ENCODE measurements around the gene NIF3L1.
"Not testable (repeated sequence)": the region's sequence is repeated elsewhere in the genome, so short reads cannot be mapped to it uniquely, and the experiment has no call there.

NIF3L1 gene

DNA sequence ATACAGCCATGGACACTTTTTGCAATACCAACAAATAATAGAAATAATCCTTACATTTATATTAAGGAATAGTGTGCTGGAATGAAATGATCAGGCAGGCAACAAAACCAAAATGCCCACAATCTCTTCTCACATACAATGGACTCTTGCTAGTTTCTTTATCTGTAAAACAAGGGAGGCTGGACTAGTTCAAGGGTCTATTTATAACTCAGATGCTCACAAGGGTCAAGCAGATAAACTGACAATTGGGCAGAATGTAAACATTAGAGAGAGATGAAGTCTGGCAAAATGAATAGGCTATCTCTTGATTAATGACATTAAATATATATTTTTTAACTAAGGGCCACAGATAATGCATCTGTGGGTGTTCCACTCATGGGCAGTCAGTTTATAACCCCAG lies 11.7 kb upstream of the NIF3L1 start:
- DNase-seq, result no peak

DNA sequence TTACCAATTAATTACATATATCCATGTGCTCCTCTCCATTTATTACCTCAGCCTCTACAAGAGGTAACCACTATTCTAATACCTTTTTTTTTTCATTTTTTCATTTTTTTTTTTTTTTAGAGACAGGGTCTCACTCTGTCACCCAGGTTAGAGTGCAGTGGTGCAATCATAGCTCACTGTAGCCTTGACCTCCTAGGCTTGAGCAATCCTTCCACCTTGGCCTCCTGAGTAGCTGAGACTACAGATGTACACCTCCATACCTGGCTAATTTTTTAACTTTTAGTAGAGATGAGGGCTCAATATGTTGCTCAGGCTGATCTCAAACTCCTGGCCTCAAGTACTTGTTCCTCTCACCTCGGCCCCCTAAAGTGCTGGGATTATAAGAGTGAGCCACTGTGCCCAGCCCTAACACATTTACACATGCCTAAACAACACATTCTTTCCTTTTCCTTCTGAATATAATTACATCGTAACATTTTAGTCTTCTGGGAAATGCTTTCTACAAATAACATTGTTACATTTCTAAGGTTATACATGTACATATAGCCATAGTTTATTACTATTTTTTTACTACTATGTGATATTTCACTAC lies 10.8 kb upstream of the NIF3L1 start:
- no peak for DNase-seq

DNA sequence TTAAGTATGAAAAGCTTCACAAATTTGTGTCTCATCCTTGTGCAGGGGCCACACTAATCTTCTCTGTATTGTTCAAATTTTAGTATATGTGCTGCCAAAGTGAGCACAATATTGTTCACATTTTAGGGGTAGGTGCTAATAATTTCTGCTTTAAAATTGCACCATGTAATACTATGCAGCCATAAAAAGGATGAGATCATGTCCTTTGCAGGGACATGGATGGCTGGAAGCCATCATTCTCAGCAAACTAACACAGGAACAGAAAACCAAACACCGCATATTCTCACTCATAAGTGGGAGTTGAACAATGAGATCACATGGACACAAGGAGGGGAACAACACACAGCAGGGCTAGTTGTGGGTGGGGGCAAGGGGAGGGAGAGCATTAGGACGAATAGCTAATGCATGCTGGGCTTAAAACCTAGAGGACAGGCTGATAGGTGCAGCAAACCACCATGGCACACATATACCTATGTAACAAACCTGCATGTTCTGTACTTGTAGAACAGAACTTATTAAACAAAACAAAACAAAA lies 7.4 kb upstream of the NIF3L1 start:
- not testable (repeated sequence) for DNase-seq

DNA sequence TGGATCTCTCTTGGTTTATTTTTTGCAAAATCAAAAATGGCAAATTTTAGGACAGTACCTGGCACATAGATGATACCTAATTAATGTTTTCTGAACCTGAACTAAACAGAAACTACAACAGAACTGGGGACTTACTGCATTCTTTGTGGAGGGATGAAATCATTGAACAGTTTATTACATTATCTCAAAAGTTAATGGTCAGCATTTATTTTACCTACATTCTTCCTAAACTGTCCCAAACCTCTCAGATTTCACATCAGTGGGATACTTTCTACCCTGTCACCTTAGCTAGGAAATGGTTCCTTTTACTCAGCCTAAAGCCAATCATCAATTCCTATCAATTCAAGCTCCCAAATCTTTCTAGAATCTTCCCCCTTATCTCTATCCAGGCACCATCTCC lies 10.3 kb downstream of the NIF3L1 start:
- DNase-seq, result no peak

DNA sequence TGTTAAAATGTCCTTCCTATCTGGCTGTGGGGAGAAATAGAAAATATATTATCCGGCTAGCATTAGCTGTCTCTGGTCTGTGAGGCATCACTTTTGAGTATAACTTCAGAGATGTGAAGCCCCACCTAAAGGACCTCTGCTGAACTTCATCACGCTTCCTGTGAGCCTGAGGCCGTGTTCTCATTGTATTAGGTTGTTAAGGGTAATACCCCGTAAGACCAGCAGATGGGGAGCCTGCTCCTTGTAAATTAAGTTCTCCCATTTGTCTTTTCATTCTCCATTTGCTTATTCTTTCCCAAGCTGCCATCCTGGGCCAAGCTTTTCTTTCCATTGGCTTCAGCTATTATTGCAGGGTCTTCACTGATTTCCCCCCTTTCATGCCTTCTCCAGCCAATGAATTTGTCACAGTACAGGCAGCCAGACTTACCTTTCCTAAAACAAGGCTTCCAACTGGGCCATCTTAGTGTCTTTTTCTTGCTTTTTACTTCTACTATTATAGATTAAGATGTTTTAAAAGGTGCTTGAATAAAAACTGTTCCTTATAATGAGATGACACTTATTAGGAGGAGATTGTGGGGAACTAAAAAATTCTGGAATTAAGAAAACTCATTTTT lies 12.4 kb downstream of the NIF3L1 start:
- DNase-seq, result peak; percentile 92 to 95

DNA sequence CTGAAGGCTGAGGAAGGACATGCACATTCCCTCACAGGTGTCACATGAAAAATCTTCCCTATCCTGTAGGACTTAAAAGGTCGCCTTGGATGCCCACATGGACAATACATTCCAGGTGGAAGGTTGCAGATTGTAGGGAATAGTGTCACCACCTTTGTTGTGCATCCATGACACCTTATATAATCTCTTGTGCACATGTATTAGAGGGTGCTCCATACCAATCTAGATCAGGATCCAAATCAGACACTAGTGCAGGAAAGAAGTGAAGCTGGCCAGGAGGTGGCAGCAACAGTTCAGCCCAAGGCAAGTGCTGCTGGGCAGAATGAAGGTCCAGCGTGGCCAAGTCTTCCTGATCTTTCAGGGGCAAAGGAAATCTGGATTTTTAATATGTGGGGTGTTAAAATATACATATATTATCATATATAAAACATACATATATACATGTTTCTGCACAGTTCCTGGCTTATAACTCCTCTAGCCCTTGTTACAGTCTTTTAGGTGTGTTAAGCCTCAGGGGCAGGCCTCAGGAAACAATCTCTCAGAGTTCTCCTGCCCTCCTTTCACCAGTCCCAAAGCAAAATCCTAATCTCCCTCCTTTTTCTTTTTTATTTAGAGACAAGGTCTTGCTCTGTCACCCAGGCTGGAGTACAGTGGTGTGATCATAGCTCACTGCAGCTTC lies 16.6 kb downstream of the NIF3L1 start:
- DNase-seq, result peak; percentile 79 to 81

DNA sequence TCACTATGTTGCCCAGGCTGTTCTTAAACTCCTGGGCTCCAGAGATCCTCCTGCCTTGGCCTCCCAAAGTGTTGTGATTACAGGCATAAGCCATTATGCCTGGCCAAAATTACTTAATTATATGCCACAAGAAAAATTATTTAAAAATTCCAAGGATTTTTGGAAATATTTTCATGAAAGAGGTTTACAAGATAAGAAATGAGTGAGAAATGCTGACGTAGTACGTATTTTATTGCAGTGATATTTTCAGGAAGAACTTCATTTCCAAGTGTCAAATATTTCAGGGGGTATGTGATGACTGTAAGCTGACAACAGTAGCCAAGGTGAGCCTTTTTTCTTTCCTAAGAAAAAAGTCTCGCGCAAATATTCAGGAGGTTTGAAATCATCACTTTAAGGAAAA lies 20.8 kb downstream of the NIF3L1 start:
- DNase-seq, result no peak

DNA sequence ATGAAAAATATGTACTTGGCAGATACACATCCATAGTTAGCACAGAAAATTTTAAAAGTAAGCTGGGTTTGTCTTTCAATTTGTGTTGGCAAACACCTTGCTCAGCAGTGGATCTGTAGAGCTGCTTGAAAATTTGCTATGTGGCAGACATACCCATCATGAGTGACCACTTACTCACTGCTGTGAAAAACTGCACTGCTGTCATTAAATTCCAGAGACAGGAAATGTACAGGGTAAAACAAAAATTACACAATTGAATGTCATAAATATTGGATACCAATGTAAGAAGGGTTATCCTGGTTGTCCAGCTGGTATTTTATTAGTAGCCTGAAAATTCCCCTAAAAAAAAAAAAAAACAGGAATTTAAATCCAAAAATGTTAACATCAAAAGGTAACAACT lies 24.5 kb downstream of the NIF3L1 start:
- DNase-seq, result no peak

DNA sequence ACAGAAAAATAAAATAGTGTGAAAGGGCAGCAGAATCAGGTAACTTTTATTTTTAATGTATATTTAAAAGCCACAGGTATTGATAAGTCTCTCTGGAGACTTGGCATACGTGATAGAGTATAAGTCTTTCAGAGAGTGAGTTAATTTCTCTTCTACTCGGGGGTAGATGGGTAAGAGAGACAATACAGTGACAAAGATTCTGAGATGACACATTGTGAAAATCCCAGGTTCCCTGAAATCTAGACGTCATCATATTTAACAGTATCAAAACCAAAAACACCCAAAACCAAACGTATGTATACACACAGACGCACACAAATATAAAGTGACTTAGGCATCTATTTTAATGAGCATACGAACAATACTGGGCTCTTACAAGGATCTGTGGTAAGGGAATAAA lies 33.3 kb downstream of the NIF3L1 start:
- no peak for DNase-seq

DNA sequence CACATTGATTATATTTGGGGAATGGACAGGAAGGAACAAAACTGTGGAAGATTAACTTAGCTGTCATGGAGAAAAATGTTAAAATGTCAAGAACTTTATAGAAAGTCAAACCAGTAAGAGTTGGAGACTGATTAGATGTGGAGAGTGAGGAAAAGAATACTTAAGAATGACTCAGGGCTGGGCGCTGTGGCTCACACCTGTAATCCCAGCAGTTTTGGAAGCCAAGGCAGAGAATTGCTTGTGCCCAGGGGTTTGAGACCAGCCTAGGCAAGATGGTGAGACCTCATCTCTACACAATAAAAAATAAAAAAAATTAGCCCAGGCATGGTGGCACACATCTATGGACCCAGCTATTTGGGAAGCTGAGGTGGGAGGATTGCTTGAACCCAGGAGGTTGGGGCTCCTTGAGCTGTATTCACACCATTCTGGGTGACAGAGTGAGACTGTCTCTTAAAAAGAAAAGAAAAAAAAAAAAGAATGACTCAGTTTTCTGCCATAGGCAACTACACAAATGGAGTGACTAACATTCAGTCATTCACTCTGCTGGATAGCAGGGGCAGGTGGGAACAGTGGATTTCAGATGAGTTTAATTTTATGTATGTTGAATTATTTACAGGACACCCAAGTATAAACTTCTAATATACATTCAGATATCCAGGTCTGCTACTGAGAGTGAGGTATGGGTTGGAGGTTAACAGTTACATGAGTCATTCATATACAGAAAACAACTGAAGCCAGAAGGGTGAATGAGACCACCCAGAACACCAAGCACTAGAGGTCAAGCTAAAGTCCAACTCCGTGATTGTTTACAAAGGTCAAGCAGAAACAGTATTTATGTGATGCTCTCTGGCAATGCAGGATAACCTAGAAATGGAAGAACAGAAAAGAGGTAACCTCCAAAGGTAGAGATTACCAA lies 40.4 kb downstream of the NIF3L1 start:
- DNase-seq, result no peak

DNA sequence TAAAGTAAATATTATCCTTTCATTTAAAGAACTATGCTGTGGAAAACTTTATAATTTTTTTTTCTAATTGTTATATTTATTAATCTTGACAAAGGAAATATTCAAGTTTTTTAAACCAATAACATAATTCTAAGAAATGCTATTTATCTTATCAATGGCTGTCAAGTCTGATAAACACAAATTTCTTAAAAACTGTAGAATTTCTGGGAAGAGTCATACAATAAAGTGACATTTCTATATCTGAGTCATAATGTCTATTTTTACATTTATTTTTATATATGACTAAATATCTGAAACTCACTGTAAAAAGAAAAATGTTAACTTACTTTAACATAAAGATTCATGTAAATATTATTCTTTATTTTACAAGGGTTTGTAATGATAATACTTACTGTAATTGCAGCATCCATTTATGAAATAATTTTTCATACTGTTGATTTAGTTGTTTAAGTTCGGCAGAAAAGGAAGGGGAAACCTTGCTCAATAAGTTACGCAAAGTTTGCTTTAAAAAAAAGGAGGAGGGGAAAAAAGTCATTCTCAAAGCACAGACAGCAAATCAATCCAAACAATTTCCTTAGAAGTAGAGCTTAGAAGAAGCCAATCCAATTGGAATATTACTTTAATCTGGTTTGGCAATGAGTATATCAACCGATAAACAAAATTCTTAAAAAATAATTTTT lies 41.9 kb downstream of the NIF3L1 start:
- peak; percentile 56 to 72 for DNase-seq

DNA sequence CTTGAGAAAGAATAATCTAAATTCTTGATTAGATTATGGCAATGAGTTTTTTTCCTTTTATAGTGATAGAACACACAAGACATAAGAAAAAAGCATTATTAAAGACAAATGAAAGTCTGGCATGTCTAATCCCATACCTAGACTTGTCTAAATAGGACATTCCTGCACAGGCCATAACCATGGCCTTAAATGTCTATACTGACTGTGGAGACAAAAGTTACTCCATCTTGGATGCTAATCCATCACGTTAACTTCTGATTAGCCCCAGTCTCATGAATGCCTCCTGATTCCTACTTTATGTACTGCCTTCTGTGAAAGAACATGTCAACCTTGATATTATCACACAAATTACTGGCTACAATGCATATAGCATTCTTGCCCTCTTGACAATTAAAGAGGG lies 50.7 kb downstream of the NIF3L1 start:
- DNase-seq, result no peak

DNA sequence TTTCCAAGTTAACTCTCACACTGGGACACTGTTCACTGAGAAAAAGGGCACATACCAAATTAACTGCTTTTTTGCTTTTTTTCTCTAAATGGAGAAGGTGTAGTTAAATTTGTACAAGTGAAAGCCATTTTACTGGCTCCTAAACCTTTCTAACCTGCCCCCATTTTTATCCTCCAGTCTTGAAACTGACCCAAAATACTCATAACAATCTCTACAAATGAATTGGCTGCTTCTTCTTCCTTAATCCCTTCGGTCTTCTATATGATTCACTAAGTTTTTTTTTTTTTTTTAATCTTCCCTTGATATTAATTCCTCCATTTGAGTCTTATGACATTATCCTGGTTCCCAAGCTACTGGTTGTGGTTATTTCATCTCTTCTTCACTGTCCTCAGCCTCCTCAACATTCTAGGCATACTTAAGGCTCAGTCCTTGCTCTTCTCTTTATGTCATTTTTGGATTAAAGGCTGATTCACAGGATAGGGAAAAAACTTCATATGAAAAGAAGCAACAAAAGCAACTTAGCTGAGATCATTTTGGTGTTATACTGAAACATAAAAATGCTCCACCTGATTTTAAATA lies 54.4 kb downstream of the NIF3L1 start:
- no peak for DNase-seq

DNA sequence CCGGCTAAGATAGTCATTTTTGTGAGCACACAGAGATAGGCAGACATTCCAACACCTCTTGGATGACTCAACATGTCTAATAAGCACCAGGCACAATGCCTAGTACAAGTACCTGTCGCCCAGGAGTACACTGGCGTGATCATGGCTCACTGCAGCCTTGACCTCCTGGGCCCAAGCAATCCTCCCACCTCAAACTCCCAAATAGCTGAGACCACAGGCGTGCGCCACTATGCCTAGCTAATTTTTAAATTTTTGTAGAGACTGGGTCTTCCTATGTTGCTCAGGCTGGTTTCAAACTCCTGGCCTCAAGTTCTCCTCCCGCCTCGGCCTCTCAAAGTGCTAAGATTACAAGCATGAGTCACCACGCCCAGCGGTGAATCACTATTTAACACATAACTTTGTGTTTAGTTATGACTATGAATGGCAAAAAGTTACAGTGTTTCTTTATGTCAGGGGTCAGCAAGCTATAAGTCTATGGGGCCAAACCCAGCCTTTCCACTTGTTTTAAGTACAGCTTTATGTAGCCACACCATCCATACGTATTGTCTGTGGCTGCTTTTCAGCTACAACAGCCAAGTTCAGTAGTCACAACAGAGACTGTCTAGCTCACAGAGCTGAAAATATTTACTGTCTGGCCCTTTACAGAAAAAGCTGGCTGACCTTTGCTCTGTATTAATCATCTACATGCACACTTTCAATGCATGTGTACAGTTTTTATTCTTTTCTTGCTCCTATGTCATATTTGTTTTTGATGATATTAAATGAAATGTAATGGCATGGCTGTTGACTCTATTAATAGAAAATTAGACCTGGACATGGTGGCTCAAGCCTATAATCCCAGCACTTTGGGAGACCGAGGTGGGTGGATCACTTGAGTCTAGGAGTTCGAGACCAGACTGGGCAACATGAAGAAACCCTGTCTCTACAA lies 55.6 kb downstream of the NIF3L1 start:
- no peak for DNase-seq

DNA sequence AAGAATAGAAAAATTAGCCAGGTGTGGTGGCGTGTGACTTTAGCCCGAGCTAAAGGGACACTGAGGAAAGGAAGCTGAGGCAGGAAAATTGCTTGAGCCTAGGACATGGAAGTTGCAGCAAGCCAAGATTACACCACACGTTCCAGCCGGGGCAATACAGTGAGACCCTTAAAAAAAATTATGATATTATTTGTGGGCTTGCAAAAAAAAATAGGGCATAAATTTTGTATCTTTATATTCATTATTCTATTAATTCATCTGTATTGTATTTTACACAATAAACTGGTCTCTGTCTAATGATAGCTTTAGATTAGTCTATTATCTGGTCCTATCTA lies 56.2 kb downstream of the NIF3L1 start:
- no peak for DNase-seq

DNA sequence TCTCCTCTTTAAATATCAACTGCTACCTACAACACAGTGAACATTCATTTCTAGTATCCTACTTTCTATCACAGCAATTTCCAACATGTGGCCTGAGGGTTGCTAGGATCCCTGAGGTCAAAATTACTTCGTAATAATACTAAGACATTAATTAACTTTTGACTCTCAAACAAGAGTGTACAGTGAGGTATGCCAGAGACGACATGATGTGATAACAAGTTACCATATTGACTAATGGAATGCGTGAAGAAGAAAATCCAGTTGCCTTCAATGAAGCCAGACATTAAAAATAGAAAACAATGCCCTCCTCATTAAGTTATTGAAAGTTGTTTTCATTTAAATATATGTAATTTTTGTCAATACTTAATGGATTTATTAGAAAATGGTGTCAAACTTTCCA lies 61.2 kb downstream of the NIF3L1 start:
- no peak for DNase-seq
